HCT116 (cell line): ENCODE data around the gene RAMP2. TPM values are rescaled to one million over a fixed set of nuclear protein-coding genes. Genes with fewer than 3 reads are reported as not detected.

ENCODE experiments used
- ATAC-seq: fragments of 200-7000 bp; cut with Tn5 transposase; 2 replicates; pipeline ENCODE4 v1.9.1; 2020; ENCODE audit warnings: mild to moderate bottlenecking, moderate library complexity
- BruUV-seq: library from RNA; stranded (reverse); fragments of 400-500 nt; replicated peaks from 2 replicates; lab custom pipeline; 2021; lab: Mats Ljungman, UMichigan
- CTCF ChIA-PET: fragments of 300-600 bp; sonication (Branson Sonifier 250); formaldehyde crosslinking; loops from one replicate; lab custom pipeline; 2021; ENCODE audit warnings: antibody characterized with exemption; lab: Charles Lee
- POLR2A ChIA-PET: fragments of 300-600, 350-600 bp; sonication (Branson Sonifier 250); formaldehyde crosslinking; loops from one replicate; lab custom pipeline; 2021; ENCODE audit warnings: antibody characterized with exemption; lab: Charles Lee
- RAD21 ChIA-PET, 2 experiments: fragments of 300-600 bp; sonication (Branson Sonifier 250); formaldehyde crosslinking; loops; one replicate each; lab custom pipeline; 2023; ENCODE audit warnings: low total read pairs in 2 of 2; ENCODE audit not compliant: uncharacterized antibody in 2 of 2, unreplicated experiment in 2 of 2, low non-redundant PET in 1 of 2; lab: Charles Lee
- DNase-seq: peaks from one replicate; pipeline ENCODE4 v3.0.0-alpha.2; 2010; ENCODE audit warnings: low read depth, low spot score
- H2AFZ ChIP-seq: fragments of 200-600 bp; shearing (Covaris generic), sonication (generic); 2 replicates; pipeline ENCODE4 v1.6.1; 2017; ENCODE audit warnings: low read depth, mixed run types, mixed read lengths, antibody characterized with exemption, low read length; ENCODE audit not compliant: poor library complexity, severe bottlenecking
- H3K27ac ChIP-seq: 2 replicates; pipeline ENCODE4 v1.5.1; 2012; ENCODE audit warnings: low read depth, low read length
- H3K27me3 ChIP-seq: fragments of 200-600 bp; sonication (generic); 2 replicates; pipeline ENCODE4 v1.6.1; 2016; ENCODE audit warnings: mixed run types, low read length, mixed read lengths; ENCODE audit not compliant: insufficient read depth
- H3K36me3 ChIP-seq, 2 experiments: fragments of 200-500 bp in 1 of 2; fragments of 200-600 bp in 1 of 2; sonication (Bioruptor generic) in 1 of 2; sonication (generic) in 1 of 2; 2 replicates each; pipeline versions ENCODE4 v1.5.1 to v1.6.1; 2014 to 2016; ENCODE audit warnings: low read length in 2 of 2, inconsistent platforms in 1 of 2, mixed read lengths in 1 of 2, mixed run types in 1 of 2; ENCODE audit not compliant: insufficient read depth in 2 of 2, control insufficient read depth in 1 of 2
- H3K4me1 ChIP-seq, 2 experiments: fragments of 200-600 bp in 1 of 2; sonication (generic) in 1 of 2; 2 replicates each; pipeline versions ENCODE4 v1.5.1 to v1.6.1; 2012 to 2017; ENCODE audit warnings: low read length in 2 of 2, inconsistent platforms in 1 of 2, mild to moderate bottlenecking in 1 of 2, mixed read lengths in 1 of 2, mixed run types in 1 of 2, moderate library complexity in 1 of 2; ENCODE audit not compliant: insufficient read depth in 2 of 2, control insufficient read depth in 1 of 2
- H3K4me2 ChIP-seq: fragments of 200-600 bp; sonication (generic); 2 replicates; pipeline ENCODE4 v1.6.1; 2017; ENCODE audit warnings: mixed run types, low read length, mixed read lengths
- H3K4me3 ChIP-seq, 2 experiments: fragments of 200-600 bp in 1 of 2; sonication (generic) in 1 of 2; replicated peaks in 1 of 2; 2 replicates each; pipeline ENCODE4 v1.5.1; 2011 to 2016; ENCODE audit warnings: low read length in 2 of 2, control low read depth in 1 of 2, low read depth in 1 of 2, mild to moderate bottlenecking in 1 of 2, mixed read lengths in 1 of 2, mixed run types in 1 of 2
- H3K79me2 ChIP-seq: fragments of 200-600 bp; sonication (generic); 2 replicates; pipeline ENCODE4 v1.6.1; 2017; ENCODE audit warnings: mild to moderate bottlenecking, mixed run types, low read length, moderate library complexity, mixed read lengths; ENCODE audit not compliant: insufficient read depth
- H3K9ac ChIP-seq: fragments of 200-600 bp; sonication (generic); 2 replicates; pipeline ENCODE4 v1.6.1; 2016; ENCODE audit warnings: low read length, mixed read lengths
- H3K9me2 ChIP-seq: fragments of 200-600 bp; sonication (generic), shearing (Covaris generic); 2 replicates; pipeline ENCODE4 v1.6.1; 2017; ENCODE audit warnings: mixed run types, mild to moderate bottlenecking, moderate library complexity; ENCODE audit not compliant: insufficient read depth
- H3K9me3 ChIP-seq, 2 experiments: fragments of 200-500 bp in 1 of 2; fragments of 200-600 bp in 1 of 2; sonication (Bioruptor generic) in 1 of 2; sonication (generic) in 1 of 2; 2 replicates each; pipeline ENCODE4 v1.6.1; 2014 to 2017; ENCODE audit warnings: low read length in 2 of 2, mixed read lengths in 2 of 2, inconsistent platforms in 1 of 2, low read depth in 1 of 2, mild to moderate bottlenecking in 1 of 2, mixed run types in 1 of 2, moderate library complexity in 1 of 2; ENCODE audit not compliant: control insufficient read depth in 1 of 2, insufficient read depth in 1 of 2
- H4K20me1 ChIP-seq: fragments of 200-600 bp; sonication (generic), shearing (Covaris generic); 2 replicates; pipeline ENCODE4 v1.6.1; 2017; ENCODE audit warnings: mixed run types, mild to moderate bottlenecking, moderate library complexity; ENCODE audit not compliant: insufficient read depth
- ATF3 ChIP-seq: IDR thresholded peaks from 2 replicates; pipeline ENCODE4 v1.6.1; 2012
- CBX3 ChIP-seq: IDR thresholded peaks from 2 replicates; pipeline ENCODE4 v1.6.1; 2012; ENCODE audit warnings: low read depth
- ELF1 ChIP-seq: IDR thresholded peaks from 2 replicates; pipeline ENCODE4 v1.6.1; 2012; ENCODE audit warnings: low read depth, borderline replicate concordance
- EZH2 ChIP-seq: fragments of 200-600 bp; sonication (generic); IDR thresholded peaks from 2 replicates; pipeline ENCODE4 v1.6.1; 2017; ENCODE audit warnings: antibody characterized with exemption, mixed run types
- EZH2phosphoT487 ChIP-seq: fragments of 200-600 bp; IDR thresholded peaks from 2 replicates; pipeline ENCODE4 v1.6.1; 2018; ENCODE audit warnings: antibody characterized with exemption, borderline replicate concordance
- FOSL1 ChIP-seq: IDR thresholded peaks from 2 replicates; pipeline ENCODE4 v1.6.1; 2012; ENCODE audit warnings: low read depth
- MAX ChIP-seq: IDR thresholded peaks from 2 replicates; pipeline ENCODE4 v1.6.1; 2012
- POLR2A ChIP-seq: IDR thresholded peaks from 2 replicates; pipeline ENCODE4 v1.7.0; 2011; ENCODE audit warnings: borderline replicate concordance; ENCODE audit not compliant: insufficient read depth, insufficient read length; ENCODE audit errors: extremely low read depth
- RAD21 ChIP-seq: IDR thresholded peaks from 2 replicates; pipeline ENCODE4 v1.6.1; 2012; ENCODE audit warnings: low read depth, mild to moderate bottlenecking
- SP1 ChIP-seq: IDR thresholded peaks from 2 replicates; pipeline ENCODE4 v1.6.1; 2012; ENCODE audit warnings: low read depth
- SRF ChIP-seq: IDR thresholded peaks from 2 replicates; pipeline ENCODE4 v1.6.1; 2012; ENCODE audit warnings: low read depth
- TCF7L2 ChIP-seq: IDR thresholded peaks from 2 replicates; pipeline ENCODE4 v1.7.0; 2011; ENCODE audit warnings: borderline replicate concordance, inconsistent platforms; ENCODE audit not compliant: insufficient read depth, insufficient read length; ENCODE audit errors: extremely low read depth
- YY1 ChIP-seq: IDR thresholded peaks from 2 replicates; pipeline ENCODE4 v1.6.1; 2011; ENCODE audit warnings: low read length, low read depth, moderate library complexity, mild to moderate bottlenecking; ENCODE audit not compliant: insufficient replicate concordance; ENCODE audit errors: extremely low read depth
- ZFX ChIP-seq: fragments of 450-650 bp; IDR thresholded peaks from 2 replicates; pipeline ENCODE4 v1.6.1; 2017
- ZNF274 ChIP-seq: fragments of 200-500 bp; sonication (Bioruptor generic); IDR thresholded peaks from 2 replicates; pipeline ENCODE4 v1.6.1; 2014; ENCODE audit warnings: mild to moderate bottlenecking, low read depth, low read length, inconsistent platforms
- intact Hi-C: fragments of 100-400 bp; cut with micrococcal nuclease; formaldehyde crosslinking; loops from 2 replicates; pipeline ENCODE4 v1.10.0; 2022
- total RNA-seq: library from RNA; stranded (reverse); gene quantifications from one replicate; pipeline ENCODE4 v1.2.1, GENCODE V29; 2021; ENCODE audit not compliant: unreplicated experiment
- TF ChIP-seq, protein P1 (sequence below), 3 experiments: fragments of 200-600 bp in 1 of 3; sonication (generic) in 1 of 3; IDR thresholded peaks in 2 of 3; conservative IDR thresholded peaks in 1 of 3; 2 replicates each; pipeline ENCODE4 v1.5.1; 2012 to 2017; ENCODE audit warnings: low read depth in 2 of 3, low read length in 2 of 3, antibody characterized with exemption in 1 of 3, borderline replicate concordance in 1 of 3, control low read depth in 1 of 3, mild to moderate bottlenecking in 1 of 3, mixed read lengths in 1 of 3, mixed run types in 1 of 3, moderate library complexity in 1 of 3; ENCODE audit not compliant: insufficient read depth in 1 of 3
- TF ChIP-seq, protein P2 (sequence below): IDR thresholded peaks from 2 replicates; pipeline ENCODE4 v1.6.1; 2012; ENCODE audit warnings: low read depth

The RAMP2 gene
- total RNA-seq, 1 experiment from 2014 or later, result not detected

GRCh38 chr17:42795465-42795864, 34.4 kb downstream of the RAMP2 start (continued):
- TF ChIP-seq YY1, result no peak
- no peak for TF ChIP-seq RAD21
- no peak for TF ChIP-seq ELF1
- TF ChIP-seq, protein P1, sequence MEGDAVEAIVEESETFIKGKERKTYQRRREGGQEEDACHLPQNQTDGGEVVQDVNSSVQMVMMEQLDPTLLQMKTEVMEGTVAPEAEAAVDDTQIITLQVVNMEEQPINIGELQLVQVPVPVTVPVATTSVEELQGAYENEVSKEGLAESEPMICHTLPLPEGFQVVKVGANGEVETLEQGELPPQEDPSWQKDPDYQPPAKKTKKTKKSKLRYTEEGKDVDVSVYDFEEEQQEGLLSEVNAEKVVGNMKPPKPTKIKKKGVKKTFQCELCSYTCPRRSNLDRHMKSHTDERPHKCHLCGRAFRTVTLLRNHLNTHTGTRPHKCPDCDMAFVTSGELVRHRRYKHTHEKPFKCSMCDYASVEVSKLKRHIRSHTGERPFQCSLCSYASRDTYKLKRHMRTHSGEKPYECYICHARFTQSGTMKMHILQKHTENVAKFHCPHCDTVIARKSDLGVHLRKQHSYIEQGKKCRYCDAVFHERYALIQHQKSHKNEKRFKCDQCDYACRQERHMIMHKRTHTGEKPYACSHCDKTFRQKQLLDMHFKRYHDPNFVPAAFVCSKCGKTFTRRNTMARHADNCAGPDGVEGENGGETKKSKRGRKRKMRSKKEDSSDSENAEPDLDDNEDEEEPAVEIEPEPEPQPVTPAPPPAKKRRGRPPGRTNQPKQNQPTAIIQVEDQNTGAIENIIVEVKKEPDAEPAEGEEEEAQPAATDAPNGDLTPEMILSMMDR (IDR thresholded peaks at IDR 0.05 in 2 of 3, conservative IDR thresholded peaks at IDR 0.05 in 1 of 3; ENCODE audit: borderline replicate concordance in 1 of 3, insufficient read depth in 1 of 3, low read depth in 2 of 3, low read length in 2 of 3), result no peak
- no peak for TF ChIP-seq MAX
- no peak for TF ChIP-seq ATF3
- no peak for TF ChIP-seq EZH2
- no peak for TF ChIP-seq ZNF274
- no peak for TF ChIP-seq FOSL1
- no peak for TF ChIP-seq EZH2phosphoT487

- ChIA-PET POLR2A (no interaction called here), CTCF (no interaction called here), RAD21 (no interaction called here)
- Histone ChIP-seq H3K9me3 (no peaks in the 10 kb centered on the region), H3K4me1 (peaks cover 4 to 9% of the 10 kb centered on the region in 2 experiments; a peak in 2 of 4 replicates), H3K36me3 (no peaks in the 10 kb centered on the region), H3K9ac (no peak overlapping the region), H3K4me2 (no peak overlapping the region), H4K20me1 (no peaks in the 10 kb centered on the region), H3K9me2 (no peaks in the 10 kb centered on the region), H3K27me3 (no peaks in the 10 kb centered on the region), H3K79me2 (peaks cover 8% of the 10 kb centered on the region; the same call in 1 of the 2 replicates), H3K4me3 (no peak overlapping the region), H3K27ac (no peak overlapping the region), H2AFZ (no peak overlapping the region)
- TF ChIP-seq POLR2A (no peak), CBX3 (no peak), SRF (no peak), FOSL1 (no peak), ZFX (no peak), SP1 (no peak), TCF7L2 (no peak)
- TF ChIP-seq, protein P2, sequence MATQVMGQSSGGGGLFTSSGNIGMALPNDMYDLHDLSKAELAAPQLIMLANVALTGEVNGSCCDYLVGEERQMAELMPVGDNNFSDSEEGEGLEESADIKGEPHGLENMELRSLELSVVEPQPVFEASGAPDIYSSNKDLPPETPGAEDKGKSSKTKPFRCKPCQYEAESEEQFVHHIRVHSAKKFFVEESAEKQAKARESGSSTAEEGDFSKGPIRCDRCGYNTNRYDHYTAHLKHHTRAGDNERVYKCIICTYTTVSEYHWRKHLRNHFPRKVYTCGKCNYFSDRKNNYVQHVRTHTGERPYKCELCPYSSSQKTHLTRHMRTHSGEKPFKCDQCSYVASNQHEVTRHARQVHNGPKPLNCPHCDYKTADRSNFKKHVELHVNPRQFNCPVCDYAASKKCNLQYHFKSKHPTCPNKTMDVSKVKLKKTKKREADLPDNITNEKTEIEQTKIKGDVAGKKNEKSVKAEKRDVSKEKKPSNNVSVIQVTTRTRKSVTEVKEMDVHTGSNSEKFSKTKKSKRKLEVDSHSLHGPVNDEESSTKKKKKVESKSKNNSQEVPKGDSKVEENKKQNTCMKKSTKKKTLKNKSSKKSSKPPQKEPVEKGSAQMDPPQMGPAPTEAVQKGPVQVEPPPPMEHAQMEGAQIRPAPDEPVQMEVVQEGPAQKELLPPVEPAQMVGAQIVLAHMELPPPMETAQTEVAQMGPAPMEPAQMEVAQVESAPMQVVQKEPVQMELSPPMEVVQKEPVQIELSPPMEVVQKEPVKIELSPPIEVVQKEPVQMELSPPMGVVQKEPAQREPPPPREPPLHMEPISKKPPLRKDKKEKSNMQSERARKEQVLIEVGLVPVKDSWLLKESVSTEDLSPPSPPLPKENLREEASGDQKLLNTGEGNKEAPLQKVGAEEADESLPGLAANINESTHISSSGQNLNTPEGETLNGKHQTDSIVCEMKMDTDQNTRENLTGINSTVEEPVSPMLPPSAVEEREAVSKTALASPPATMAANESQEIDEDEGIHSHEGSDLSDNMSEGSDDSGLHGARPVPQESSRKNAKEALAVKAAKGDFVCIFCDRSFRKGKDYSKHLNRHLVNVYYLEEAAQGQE, result no peak
- no peak for ATAC-seq
- DNase-seq, result no peak
- no TSS peak for BruUV-seq
- intact Hi-C loops, result no loop called here
Measured at GRCh38 chr17:42796066-42796758, 35.2 kb downstream of the RAMP2 start.
